ENCODE measurements around the gene NPM3.

NPM3 gene

DNA sequence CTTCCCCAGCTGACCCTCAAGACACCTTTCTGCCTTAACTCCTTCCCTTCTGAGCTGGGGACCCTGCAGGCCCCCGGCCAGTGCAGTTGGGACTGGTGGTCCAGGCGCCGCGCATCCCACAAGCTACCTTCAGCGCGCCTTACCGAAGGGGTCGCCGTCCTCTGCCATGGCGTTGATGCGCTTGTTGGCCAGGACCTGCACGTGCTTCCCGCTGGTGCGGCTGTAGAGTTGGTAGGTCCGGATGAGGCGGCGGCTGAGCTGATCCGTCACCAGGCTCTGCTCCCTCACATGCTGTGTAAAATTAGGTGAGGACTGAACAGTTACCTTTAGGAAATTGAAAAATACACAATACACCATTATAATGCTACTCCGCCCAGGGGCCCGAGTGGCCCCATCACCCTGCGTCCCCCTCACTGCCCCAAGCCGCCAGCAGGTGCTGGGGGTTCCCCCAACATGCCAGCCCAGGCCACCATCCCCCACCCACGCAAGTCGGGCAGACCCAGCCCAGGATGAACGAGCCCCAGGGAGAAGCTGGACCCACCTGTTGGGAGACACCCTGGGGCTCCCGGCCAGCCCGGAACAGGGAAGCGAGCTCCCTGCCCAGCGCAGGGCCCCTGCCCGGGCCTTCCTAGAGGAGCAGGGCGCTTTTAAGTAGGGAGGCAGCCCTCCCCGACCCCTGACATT is 8.5 kb downstream of the NPM3 start:
- no peak for DNase-seq (ENCODE audit: low read depth)

DNA sequence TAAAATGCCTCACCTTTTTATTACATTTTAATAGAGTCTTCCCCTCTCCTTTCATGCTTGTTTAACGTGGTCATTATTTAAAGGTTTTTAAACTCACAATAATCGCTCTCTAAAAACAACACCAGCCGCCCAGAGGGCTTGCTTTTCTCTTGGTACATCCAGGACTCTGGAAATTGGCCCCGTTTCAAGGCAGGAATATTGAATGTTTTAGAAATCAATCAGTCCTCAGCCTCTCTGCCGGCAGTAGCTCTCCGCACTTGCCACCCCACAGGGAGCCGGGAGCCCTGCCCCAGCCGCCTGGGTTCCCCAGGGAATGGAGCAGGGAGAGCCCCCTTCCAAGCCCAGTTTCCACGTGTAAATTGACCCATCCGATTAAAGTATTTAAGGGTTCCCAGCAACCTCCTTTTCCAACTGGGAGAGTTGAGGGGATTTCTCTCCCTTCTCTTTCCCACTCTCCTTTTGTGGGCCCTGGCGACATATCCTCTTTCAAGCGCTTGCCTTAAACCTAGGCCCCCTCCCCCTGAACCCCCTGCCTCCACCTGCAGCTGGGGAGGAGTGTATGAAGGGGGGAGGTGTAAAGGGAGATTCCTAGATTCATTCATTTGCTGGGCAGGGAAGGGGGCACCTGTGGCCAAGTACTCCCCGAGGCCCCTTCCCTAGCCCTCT is 9.2 kb downstream of the NPM3 start:
- no peak for DNase-seq (ENCODE audit: low read depth)

DNA sequence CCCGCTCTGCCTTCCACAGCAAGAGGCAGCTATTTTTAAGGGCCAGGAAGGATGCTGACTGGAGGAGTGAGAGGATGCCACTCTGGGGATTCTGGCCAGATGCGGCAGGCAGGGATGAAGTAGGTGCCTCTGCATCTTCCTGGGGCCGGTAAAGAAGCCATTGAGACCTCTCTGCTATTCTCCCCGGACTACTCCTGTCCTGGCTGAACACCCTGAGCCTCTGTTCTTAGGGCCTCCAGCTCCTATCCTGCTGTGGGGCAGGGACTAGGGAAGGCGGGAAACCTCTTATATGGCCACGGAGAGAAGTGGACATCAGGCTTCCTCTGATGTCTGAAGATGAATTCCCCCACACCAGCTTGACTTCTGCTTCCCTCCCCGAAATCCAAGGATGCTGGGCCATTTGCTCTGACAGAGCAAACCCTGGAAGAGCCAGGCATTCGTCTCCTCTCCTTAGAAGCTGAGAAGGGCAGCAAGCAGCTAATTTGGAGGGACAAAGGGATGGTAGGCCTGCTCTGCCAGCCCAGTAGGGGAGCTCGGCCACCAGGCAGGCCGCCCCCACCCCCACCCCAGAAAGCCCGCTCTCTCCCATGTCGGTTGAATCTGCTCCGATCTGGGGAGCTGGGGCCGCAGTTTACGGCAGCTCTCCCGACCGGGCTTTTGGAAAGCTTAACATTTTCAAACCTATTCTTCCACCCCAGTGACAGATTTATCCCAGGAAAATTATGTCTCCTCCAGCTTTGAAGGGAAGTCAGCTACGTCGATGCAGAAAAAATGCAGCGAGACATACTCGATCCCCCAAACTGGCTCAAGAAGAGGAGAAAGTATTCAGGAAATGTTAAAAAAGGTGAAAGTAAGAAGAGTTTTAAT is 10.1 kb downstream of the NPM3 start:
- DNase-seq (ENCODE audit: low read depth): no peak

DNA sequence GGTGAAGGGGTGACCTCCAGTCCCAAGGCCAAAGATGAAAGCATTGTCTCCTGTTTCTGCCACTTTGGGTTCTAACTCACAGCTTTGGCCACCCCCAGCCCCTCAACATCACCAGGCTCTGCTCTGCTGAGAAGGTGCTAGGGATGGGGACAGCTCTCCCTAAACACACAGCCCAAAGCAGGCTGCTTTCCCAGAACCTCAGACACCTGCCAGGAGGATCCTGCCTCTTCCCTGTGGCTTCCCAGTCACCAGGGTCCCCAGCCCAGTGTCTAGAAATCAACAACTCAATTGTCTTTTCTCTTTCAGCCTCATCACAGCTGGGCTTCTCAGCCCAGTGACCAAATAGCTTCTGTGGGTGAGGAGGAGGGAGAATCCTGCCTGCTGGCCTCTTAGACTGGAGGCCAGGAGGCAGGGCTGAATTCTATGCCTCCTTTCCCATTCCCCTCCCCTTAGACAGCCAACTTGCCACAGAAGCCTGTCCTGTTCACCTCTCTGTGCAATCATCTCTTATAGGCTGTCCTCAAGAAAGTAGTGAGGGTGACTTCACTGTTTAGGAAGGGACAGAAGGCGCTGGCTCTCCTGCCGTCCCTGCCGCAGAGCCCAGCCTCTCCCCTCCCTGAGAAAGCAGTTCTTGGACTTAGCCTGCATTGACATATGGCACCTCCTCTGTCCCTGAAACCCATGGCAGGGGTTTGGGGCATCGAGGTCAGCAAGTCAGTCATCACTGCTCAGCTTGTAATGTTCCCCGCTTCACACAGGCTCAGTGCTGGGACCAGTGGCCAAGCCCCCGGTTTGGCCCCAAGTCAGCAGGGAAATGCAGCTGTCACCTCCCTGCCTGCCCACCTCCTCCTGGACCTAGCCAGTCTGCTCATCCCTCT is 11.0 kb downstream of the NPM3 start:
- no peak for DNase-seq (ENCODE audit: low read depth)

DNA sequence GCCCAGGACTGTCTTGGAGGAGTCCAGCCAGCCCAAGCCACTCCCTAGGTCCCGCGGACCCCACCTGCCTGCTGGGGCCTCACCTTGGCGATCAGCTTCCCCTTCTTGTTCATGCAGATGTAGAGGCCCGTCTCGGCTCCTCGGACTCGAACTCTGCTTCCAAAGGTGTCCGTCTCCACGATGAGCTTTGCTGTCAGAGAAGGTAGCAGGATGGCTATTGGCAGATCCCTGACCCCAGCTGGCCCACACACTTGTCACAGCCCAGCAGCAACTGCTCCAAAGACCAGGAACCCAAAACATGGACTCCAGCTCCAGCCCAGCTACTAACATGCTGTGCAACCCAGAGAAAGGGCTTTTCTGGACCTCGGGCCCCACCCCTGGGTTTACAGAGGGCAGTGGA is 11.9 kb downstream of the NPM3 start:
- DNase-seq (ENCODE audit: low read depth): no peak

DNA sequence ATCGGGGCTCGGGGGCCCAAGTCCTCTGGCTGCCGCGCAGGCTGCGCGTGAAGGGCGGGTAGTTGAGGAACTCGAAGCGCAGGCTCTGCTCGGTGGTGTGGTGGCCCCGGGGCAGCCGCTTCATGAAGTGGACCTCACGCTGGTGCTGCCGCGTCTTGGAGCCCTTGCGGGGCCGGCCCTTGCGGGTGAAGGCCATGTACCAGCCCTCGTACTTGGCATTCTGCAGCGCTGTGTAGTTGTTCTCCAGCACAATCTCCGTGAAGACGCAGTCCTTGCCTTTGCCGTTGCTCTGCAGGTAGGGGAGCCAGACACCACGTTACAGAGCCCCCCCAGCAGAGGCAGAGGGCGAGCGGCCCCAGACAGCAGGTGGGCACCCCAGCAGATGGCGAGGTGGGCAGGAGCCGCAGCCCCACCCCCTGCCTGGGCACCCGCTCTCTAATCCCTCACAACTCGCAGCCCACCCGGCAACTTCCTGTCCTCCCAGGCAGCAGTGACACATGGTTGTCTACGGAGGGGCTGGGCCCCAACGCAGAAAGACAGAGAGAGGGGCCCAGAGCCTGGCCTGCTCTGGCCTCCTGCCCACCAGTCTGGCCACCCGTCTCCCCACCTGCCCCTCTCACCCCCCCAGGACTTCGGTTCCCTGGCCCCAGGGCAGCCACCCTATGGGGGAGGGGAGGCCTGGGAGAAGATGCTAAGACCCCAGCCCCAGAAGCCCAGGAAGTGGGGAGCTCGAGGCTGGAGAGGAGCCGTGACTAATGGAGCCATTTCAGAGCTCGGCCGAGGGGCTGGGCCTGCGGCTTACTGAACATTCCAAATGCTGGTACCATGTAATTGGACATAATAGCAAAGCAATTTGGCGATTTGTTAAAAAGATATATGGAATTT is 12.7 kb downstream of the NPM3 start:
- no peak for DNase-seq (ENCODE audit: low read depth)

DNA sequence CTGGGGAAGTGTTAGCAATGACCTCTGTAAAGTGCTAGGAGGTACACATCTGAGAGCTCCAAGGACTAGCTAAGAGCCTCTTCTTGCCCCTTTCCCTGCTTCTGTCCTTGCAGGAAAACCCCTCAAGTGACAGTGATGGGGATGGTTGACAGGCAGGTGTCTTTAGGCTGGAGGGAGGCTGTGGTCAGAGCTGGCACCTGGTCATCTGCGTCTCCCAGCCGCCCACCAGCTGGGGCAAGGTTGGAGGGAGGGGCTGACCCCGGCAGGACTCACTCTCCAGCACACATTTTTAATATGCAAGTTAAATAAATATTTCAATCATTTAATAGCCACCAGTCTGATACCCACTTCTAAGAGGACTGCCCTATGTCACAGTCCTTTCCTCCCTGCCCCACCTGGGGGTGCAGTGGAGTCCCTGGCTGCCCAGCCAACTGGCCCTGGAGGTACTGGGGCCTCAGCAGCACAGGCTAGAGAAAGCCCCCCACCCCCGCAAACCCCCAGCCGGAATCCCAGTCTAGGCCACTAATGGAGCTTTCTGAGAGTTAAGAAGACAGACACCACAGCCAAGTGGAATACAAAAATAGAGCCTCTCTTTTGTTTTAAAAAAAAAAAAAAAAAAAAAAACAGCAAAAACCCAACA is 13.6 kb downstream of the NPM3 start:
- no peak for DNase-seq (ENCODE audit: low read depth)

DNA sequence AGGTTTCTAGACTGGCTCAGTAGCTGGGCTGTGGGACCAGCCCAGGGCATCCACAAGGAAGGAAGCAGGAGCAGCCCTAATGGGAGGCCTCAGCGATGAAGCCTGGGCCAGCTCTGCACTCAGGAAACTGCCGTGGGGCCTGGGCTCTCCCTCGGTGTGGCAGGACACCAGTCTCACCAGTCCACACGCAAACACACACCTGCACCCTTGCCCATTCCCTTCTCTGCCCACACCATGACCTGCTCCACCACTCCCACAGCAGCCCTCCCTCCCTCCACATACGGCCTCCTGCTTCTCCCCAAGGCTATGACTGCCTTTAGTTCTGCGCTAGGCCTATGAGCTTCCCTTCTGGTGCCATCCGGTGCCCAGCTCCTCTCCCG is 14.5 kb downstream of the NPM3 start:
- DNase-seq (ENCODE audit: low read depth): no peak

DNA sequence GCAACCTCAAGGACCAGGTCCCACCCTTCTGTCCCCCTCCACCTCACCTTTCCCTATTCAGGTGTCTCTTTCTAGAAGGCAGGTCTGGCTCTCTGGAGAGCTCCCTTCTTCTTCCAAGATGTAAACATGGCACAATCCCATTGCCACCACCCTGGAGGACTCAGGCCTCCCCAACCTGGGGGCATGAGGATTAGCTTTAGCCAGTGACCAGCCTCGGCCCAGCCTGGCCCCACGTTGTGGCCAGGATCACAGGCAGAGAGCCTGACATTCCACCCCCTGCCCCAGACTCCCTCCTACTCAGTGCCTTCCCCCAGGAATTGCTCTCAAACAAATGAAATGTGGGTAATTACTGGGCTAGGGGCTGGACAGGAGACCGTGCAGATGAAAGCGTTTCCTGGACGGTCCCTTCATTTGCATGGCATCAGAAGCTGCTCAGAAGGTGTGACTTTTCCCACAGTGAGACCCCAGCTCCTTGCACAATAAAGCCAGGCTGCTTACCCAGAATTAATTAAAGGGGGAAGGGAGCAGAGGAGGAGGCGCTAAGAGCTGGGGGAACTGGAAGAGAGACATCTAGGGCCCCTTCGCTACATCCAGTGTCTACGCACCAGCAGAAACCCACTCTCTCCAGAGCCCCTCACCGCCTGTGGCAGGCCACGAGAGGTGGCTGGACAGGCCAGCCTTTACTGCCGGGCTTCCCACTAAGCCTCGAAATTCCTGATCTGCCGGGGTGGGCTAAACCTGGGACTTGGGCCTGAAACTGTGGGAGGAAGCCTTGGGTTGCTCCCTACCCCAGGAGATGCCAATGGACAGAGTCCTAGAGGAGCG is 15.1 kb downstream of the NPM3 start:
- DNase-seq (ENCODE audit: low read depth): no peak

DNA sequence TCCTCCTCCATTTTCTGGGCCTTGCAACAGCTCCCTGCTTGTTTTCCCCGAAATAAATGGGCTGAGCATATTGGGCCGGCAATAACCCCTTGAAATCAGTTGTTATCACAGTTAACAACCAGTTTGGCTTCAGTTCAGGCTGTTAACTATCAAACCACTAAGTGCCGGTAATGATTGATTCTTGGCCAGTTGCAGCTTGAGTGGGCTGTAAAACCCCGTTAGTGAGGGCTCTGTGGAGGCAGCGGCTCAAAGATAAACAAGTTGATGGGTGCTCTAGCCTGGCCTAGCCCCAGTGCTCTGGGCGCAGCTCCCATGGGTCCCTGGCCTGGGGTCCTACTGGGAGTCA is 15.7 kb downstream of the NPM3 start:
- DNase-seq (ENCODE audit: low read depth): no peak

DNA sequence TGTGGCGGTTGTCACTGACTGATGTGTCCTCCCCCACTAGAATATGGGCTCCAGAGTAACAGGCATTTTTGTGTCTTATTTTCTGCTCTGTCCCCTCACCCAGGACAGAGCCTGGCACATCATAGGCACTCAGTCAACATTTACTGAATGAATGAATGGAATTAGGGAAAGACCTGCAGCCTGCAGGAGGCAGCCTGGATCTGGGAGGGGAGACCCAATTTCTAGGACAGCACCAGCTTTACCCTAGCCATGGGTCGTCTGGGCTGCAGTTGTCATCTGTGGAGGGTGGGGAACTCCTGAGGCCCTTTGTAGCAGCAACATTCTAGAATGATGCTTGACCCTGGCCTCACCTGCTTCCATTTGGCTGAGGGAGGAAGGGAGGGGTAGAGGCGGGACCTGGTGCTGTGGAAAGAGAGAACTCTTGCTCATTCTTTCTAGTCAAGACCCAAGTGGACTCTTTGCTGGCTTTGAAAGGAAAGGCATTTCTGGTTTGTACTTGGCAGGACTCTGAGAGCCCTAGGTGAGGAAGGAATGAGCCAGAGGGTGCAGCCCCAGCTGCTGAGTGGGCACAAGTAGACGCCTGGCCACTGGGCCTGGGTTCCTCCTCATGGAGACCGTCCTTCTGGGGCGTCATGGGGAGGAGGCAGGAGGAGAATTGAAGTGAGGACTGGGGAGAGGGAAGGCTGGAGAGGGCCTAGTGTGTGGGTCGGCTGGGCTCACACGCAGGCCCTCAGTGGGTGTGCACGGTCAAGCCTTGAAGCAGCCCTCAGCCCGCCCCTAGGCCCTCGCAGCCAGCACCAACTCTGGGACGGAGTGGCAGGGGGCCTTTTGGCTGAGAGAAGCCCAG is 16.3 kb downstream of the NPM3 start:
- no peak for DNase-seq (ENCODE audit: low read depth)

DNA sequence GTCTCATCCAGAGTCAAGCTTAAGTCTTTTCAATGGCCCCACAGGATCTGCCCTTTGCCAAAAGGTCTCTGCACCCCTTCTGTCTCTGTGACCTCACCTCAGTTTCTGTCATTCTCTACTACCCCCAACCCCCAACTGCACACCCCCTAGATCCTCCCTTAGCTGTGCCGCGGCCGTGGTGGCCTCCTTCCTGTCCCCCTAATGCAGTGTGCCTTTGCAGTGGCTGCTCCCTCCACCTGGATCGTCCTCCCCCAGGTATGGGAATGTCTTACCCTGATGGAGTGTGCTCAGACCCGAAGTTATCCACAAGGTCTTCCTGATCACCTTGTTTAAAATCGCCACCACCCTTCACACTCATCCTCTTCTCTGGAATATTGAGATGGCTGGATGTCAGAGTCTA is 16.9 kb downstream of the NPM3 start:
- DNase-seq (ENCODE audit: low read depth): no peak

DNA sequence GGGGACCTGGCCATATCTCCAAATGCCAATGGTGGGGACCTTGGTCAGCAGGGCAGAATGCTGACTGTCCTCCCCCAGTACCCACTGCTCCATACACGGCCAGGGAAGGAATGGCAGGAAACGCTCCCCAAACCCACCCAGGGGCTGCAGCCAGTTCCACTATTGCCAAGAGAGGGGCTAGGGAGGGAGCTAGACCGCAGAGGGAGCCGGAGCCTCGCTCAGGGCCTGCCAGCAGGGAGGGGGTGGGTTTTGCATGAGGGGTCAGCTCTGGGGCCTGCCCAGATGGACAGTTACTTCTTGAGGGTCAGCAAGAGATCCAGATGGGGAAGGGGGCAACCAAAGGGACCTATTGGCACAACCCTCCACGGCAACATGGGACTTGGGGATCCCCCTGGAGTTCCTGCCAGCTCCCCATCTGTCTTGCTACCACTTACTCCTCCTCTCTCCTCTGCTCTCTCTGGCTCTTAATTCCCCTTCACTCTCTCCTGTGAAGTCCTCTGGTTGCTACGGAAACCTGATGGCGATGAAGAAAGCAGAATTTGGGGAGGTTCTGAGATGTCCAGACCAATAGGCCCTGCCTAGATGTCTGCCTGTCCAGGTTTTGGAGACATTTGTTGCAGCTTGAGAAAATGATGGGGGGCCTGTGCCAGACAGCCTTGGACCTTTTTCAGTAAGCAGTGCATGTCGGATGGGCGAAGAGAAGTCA is 20.0 kb downstream of the NPM3 start:
- no peak for DNase-seq (ENCODE audit: low read depth)

DNA sequence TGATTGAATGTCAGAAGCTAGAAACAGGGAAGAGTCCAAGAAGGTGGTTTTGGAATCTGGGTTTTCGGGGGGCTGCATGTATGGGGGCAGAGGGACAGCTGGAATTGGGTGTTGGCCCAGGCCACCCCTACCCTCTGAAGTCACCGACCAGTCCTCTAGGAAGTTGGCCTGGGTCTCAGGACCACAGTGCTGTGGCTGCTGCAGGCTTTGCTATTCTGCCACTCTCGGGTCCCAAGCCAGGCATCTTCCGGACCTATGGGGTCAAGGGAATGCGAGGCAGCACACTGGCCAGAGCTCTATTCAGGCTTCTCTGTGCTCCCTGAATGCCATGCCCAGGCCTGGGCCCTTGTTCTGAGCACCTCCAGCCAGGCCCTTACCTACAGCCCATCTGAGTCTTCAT is 20.5 kb downstream of the NPM3 start:
- DNase-seq (ENCODE audit: low read depth): no peak

DNA sequence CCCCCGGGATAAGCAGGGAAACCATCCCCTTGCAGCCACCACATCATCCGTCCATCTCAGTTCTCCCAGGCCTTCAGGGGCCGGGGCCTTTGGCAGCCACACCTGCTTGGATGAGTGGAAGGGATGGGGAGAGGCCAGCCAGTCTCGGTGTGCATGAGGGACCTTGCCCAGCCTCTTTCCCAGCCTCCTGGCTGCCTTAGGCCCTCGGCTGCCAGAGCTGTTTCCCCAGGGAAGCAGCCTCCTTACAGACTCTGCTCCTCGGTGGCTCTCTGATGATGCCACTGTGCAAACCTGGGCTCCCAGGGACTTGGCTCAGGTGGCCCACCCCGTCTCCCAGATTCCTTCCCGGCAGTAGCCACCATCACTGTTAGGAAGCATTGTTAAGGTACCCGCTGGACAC is 22.0 kb downstream of the NPM3 start:
- no peak for DNase-seq (ENCODE audit: low read depth)

DNA sequence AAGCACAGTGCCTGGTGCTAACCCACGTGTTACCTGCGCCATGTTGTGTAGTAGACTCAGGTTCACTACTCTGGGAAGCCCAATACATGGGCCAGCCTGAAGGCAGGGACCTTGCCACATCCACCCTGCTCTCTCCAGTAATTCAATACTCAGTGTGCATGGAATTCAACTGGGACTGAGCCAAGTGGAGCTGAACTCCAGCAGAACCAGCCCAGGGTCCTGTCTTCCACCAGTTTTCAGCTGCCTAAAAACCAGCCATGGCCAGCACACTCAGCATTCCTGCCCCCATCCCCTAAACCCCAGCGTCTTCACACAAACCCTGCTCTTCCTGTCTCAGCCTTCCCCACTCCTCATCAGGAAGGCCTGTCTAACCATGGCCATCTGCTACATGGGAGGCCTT is 22.7 kb downstream of the NPM3 start:
- DNase-seq (ENCODE audit: low read depth): no peak

DNA sequence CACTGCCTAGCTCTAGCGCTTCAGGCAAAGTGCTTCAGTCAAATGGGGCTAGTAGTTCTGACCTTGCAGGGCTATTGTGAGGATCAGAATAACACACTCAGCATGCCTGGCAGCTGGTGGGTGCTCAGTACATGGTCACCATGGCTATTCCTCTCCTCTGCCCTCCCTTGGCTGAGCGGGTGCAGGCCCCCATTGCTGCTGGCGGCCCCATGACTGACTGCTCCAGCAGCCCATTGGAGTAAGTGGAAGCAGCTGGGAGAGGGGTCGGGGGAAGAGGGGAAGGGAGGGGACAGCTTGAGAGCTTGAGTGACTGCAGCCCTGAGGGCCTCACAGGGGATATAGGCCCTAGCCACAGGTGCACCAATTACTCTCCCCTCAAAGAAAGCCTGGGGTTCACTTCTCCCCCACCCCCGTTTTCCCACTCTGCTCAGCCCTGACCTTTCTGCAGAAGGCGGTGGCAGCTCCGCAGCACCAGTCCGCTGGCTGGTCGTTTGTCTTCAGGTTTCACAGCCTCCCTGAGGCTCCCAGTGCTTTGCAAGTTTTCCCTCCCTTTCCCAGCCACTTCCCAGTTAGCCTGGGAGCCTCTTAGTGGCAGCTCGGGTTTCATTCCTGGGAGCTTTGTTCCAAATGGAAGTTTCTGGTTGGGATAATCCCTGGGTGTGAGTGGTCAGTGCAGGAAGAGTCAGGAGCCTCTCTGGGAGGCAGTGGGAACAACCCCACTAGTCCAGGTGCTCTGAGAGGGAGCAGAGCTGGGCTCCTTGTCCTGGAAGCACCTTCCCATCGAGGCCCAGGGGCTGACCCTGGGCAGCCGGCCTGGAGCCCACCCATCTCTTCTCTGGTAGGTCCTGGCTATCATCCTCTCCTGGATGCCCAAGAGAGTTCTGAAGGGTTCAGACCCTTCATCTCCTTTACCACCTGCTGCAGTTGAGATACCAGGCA is 23.7 kb downstream of the NPM3 start:
- no peak for DNase-seq (ENCODE audit: low read depth)

Measured in stimulated activated CD8-positive, alpha-beta memory T cell treated with anti-CD3 and anti-CD28 coated beads, Interleukin-7, amount 100 ng/mL, for 24 hours (primary cell).